Left forelimb (tissue), 1 donor: ENCODE results near the gene FRMPD3.

Experiments
- DNase-seq: peaks from one replicate; pipeline ENCODE4 v3.0.0-alpha.2; 2018; ENCODE audit warnings: low spot score

Gene FRMPD3

DNA sequence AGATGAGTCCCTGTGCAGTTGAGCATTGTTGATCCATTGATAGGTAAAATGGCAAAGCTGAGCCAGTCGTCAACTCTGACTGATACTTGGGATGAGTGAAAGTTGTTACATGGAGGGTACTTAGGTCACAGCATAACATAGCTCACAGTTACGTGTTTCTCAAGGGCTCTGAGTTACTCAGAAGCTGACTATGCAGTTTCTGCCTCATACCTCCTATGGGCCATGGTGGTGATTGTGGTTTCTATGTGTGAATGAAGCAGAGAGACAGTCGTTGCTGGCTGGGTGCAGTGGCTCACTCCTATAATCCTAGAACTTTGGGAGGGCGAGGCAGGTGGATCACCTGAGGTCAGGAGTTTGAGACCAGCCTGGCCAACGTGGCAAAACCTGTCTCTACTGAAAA is 30.8 kb downstream of the FRMPD3 start:
- no peak for DNase-seq

DNA sequence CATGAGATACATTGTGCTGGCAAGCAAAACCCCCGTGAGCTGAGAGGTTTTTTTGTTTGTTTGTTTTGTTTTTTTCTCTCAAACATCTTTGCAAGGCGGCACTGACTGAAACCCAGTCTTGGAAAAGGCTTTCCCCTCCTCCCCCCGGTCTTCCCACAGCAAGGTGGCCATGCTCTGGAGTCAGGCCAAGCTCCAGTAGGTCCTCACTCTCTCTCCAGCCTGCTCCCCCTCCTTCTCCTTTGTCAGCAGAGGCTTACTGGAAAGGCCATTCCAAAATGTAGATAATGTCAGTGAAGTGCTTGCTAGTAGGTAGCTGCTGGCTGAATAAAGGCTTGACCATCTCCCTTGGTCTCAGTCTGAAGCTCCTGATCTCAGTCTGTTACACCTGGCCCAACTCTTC is 32.6 kb downstream of the FRMPD3 start:
- DNase-seq: no peak

DNA sequence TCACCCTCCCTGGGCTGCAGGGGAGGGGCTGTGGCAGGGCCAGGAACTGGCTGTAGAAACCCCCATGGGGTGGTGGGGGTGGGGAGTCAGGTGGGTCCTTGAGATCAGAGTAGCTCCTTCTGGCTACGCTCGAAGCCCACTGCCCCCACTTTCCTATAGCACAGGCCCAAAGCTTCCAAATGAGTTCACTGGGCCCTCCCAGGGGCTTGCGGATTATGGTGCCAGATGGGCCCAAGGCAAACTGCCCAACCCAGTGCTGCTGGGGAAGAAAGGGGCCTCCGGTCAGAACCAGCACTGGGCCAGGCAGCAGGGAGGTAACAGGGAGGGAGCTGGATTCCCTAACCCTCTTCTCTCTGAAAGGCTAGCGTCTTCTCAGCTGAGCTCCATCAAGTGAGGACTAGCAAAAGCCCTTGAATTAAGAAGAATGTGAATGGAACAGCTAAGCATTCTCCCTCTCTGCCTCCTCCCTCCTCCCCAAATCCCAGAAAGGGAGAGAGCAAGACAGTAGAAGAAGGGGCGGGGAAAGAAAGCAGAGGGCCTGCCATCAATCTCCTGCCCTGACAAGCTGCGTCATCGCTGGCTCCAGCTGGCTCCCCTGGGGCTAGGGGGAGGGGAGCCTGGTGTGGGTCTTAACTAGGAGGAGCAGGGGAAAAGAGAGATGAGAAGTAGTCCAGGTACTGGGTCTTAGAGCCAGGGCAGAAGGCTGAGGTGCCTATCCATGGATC is 34.7 kb downstream of the FRMPD3 start:
- DNase-seq: no peak

DNA sequence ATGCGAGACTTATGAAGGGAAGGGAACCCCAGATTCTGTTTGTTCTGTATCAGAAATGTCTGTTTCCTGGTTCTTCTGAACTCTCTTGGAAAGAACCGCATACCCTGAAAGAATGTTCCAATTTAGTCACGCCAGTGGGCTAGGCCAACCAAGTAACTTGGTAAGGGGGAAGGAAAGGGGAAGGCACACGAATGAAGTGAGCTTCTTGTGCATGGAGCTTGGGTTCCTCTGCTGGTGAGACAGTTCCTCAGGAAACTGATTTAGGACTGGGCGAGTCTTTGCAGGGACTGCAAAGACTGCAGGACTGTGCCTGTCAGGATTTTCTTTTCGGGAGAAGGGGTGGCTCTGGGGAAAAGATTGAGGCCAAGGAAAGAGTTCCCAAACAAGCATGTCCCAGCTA is 35.6 kb downstream of the FRMPD3 start:
- no peak for DNase-seq

DNA sequence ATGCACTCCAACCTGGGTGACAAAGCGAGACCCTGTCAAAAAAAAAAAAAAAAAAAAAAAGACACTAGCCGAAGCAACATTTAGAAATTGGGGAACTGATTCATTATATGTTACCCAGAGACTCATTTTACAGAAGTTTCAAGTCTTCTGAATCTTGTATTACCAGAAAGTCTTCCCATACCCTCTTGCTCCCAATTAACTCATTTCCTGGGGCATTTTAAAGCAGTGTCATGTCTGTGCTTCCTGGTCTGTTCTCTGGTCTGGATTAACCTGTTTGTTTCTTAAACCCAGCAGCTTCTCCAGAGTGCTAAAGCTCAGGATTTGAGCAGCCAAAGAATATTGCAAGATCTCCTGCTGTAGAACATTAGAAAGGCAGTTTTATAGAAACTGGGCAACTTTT is 43.7 kb downstream of the FRMPD3 start:
- DNase-seq: no peak

DNA sequence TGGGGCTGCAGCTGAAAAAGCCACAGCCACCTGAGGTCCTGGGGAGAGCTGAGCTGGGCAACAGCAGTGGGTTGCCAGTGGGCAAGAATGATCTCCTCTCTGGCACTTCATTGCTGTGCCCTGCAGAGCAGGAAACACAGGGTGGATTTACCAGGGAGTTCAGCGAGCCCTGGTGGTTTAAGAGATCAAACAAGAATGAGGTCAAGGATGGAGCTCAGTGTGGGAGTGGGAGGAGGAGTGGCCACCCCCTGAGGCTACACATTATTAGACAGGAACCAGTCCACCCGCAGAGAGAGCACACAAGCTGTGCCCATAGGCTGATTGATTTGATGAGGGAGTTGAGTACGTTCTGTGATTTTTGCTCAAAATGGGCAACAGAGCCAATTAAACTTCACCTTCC is 47.3 kb downstream of the FRMPD3 start:
- DNase-seq: no peak
